ENCODE results near the gene CCNI2. TPM values are rescaled to one million over a fixed set of nuclear protein-coding genes. Genes with fewer than 3 reads are reported as not detected.

Gene CCNI2
- polyA plus RNA-seq (ENCODE audit: insufficient read length): 1.3 TPM

DNA sequence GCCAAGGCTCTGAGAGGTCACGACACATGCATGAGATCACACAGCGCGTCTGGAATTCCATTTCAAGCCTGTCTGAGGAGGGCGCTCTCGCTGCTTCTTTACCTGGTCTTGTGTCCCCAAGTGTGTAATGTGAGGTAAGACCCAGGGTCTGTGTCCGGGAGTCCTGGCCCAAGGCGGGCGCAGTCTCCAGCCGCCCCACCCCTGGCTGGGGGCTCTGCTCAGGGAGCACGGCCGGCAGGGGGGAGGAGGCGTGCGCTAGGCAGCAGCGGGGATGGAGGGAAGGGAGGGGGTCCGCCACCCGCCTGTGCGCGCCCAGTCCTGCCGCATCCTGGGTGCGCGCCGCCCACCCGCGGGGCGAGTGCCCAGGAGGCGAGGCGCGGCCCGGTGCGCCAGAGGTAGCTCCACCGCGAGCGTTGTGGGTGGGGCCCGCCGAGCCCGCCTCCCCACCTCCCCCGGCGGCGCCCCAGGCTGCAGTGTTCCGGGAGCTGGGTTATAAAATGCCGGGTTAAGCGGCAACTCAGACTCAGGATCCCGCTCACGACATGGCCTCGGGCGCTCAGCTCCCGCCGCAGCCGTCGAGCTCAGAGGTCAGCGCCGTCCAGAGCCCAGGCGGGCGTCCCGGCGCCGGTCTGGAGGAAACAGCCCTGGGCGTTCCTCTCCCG, at the start of gene CCNI2:
TSS of gene CCNI2 (plus strand) at position 473 of the 662 bp plus-strand sequence. CDS start at position 543, 70 bp downstream.
- DNase-seq (ENCODE audit: low read depth): no peak

DNA sequence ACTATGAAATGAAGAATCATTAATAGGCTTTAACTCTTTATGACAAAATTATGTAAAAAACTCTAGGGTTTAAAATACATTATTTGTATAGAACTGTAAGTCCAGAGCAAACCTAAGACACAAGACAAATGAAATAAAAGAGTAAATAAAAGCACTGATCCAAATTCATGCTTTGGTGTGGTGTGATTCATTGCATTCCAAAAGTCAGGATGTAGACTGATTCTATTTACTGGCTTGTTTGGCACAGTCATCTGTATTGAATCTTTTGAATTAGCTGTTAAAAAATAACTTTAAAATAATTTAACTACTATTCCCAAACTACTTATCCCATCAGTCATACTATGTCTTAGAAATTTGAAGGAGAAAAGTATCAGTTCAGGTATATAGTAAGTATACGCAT, 42.4 kb upstream of the CCNI2 start:
- no peak for DNase-seq (ENCODE audit: low read depth)

DNA sequence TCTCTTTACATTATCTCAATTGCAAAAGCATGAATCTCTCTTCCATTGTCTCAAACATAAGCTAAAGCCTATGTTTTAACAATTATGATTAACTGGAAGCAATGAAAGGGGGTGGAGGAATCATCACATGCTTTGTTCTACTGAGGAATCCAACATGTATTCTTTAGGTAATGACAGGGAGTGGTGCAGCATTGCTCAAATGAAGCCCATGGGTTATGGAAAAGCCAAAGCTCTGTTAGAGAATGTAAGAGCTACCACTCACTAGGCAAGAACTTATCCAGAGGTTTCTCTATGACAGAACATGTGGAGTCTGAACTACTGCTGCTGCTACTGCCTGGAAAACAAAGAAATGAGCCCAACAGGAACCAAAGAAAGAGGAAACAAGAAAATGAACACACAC, 38.6 kb upstream of the CCNI2 start:
- DNase-seq (ENCODE audit: low read depth): no peak

DNA sequence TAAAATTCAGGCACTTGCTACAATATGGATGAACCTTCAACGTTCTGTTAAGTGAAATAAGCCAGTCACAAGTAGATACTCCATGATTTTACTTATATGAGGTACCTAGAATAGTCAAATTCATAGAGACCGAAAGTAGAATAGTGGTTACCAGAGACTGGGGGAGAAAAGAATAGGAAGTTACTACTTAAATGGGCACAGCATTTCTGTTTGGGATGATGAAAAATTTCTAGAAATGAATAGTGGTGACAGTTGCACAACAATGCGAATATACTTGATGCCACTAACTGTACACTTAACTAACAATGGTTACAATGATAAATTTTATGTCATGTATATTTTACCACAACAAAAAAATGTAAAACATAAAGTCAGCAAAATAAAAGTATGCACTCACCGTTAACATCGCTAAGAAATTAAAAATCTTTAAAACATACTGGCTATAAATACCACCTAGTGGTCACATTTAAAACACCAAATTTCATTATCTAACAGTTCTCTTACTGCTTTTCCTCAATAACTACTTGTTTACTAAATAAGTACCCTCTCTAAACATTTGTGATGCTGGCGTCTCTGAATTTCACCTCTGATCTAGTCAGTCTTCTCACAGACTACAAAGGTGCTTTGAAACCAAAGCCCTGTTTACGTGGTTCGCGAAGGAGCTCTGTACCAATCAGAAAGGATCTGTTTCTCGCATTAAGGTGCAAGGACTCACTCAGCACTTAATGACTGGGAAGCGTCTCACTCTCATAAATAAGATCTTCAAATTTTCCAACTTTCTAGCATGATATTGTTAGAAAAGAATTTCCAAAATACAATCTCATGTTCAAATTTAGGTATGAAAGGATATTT, 32.5 kb upstream of the CCNI2 start:
- DNase-seq (ENCODE audit: low read depth): no peak

GRCh38 chr5:132718544-132719312, 28.5 kb upstream of the CCNI2 start:
- DNase-seq (ENCODE audit: low read depth): no peak

DNA sequence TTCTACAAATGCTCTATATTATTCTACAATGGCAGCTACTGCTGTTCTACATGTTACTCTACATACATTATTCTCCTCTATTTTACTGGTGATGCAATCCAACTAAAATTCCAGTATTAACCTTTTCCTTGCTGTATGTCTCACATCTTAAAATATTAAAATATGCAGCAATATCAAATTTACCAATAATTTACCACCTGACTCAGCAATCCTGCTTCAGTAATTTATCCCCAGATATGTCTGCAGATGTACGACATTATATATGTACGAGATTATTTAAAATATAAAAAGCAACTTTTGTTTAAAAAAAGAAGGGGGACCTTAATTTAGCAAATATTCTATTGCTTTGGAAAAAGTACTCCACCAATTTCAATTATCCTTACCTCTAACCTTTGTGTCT, 21.5 kb upstream of the CCNI2 start:
- DNase-seq (ENCODE audit: low read depth): no peak

DNA sequence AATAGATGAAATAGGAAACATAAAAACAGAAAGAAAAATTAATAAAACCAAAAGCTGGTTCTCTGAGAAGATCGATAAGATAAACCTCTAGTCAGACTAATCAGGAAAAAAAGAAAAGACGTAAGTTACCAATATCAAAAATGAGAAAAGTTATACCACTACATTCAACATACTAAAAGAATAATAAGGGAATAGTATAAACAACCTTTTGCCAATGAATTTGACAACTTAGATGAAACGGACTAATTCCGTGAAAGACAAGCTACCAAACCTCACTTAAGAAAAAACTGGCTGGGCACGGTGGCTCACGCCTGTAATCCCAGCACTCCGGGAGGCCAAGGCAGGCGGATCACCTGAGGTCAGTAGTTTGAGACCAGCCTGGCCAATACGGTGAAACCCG, 17.3 kb upstream of the CCNI2 start:
- DNase-seq (ENCODE audit: low read depth): no peak

GRCh38 chr5:132733499-132734148, 13.6 kb upstream of the CCNI2 start:
- DNase-seq (ENCODE audit: low read depth): no peak

DNA sequence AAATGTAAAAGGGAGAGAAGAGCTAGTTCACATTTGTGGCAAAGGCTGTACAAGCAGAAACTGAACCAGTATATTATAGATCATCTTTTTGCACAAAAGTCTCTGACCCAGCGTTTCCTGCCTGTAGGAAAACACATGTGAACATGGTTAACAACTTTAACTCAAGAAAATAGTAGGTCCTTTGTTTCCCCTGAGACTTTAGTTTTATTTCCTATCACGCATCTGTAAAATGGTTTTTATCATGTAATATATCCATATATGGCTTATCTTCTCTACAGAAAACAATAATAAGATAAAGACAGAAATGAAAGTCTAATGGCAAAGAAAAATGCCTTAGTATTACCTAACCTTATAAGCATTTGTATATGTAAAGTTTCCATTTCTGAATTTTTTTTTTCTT, 12.5 kb upstream of the CCNI2 start:
- DNase-seq (ENCODE audit: low read depth): no peak

- DNase-seq (ENCODE audit: low read depth): peak; percentile 80
Observed at GRCh38 chr5:132736853-132737833, 10.1 kb upstream of the CCNI2 start, which contains the start of gene KIF3A. KIF3A (minus strand) TSS chr5:132737546; CDS start chr5:132737419, 127 bp downstream.

- DNase-seq (ENCODE audit: low read depth): no peak
Observed at GRCh38 chr5:132737982-132738681, 9.1 kb upstream of the CCNI2 start.

DNA sequence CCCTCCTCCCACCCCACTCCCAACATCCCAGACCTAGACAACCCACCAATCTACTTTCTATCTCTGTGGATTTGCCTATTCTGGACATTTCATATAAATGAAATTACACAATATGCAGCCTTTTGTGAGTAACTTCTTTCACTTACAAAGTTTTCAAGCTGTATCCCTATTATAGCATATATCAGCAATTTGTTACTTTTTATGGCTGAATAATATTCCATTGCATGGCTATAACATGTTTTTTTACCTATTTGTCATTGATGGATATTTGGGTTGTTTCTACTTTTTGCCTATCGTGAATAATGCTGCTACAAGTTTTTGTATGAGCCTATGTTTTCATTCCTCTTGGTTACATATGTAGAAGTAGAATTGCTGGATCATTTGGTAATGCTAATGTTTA, 8.0 kb upstream of the CCNI2 start:
- DNase-seq (ENCODE audit: low read depth): no peak

- DNase-seq (ENCODE audit: low read depth): no peak
Observed at GRCh38 chr5:132742158-132742557, 5.1 kb upstream of the CCNI2 start.

DNA sequence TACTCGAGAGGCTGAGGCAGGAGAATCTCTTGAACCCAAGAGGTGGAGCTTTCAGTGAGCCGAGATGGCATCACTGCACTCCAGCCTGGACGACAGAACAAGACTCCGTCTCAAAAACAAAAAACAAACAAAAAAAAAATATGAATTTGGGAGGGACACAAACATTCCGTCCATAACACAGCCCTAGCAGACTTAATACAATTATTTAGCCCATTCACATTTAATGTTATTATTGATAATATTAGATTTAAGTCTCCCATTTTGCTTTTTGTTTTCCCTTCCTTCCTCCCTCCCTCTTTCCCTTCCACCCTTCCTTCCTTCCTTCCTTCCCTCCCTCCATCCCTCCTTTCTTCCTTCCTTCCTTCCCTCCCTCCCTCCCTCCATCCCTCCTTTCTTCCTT, 4.6 kb upstream of the CCNI2 start:
- DNase-seq (ENCODE audit: low read depth): no peak

- no peak for DNase-seq (ENCODE audit: low read depth)
Observed at GRCh38 chr5:132744659-132745058, 2.6 kb upstream of the CCNI2 start.

DNA sequence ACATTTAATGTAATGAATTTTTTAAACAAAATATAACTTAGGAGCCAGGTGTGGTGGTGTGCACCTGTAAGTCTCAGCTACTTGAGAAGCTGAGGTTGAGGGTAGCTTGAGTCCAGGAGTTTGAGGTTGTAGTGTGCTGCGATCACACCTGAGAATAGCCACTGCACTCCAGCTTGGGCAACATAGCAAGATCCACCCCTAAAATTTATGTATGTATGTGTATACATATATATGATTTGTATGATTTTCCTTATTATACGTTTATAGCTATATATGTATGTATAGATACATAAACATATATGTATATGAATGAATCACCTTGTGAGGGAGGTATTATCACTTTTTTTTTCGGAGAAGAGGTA, 653 bp upstream of the CCNI2 start:
- no peak for DNase-seq (ENCODE audit: low read depth)

- no peak for DNase-seq (ENCODE audit: low read depth)
Observed at GRCh38 chr5:132747616-132748440, 602 bp downstream of the CCNI2 start.

GRCh38 chr5:132748522-132749000, 1.3 kb downstream of the CCNI2 start:
- no peak for DNase-seq (ENCODE audit: low read depth)

GRCh38 chr5:132749506-132749905, 2.3 kb downstream of the CCNI2 start:
- DNase-seq (ENCODE audit: low read depth): no peak

Data from forelimb muscle (tissue), 1 donor.